ENCODE data around the gene NAGK.
"Not testable (repeated sequence)": the region's sequence is repeated elsewhere in the genome, so short reads cannot be mapped to it uniquely, and the experiment has no call there.

Gene NAGK

GRCh38 chr2:71103809-71104208 lies 35.4 kb downstream of the NAGK start:
- in situ Hi-C loops (cut with HindIII; ENCODE audit: low sequenced_read_pairs) = no loop called here

- in situ Hi-C loops (cut with HindIII; ENCODE audit: low sequenced_read_pairs) = not testable (repeated sequence)
Observed at GRCh38 chr2:71106463-71106862, 38.0 kb downstream of the NAGK start.

GRCh38 chr2:71108091-71108490 lies 39.6 kb downstream of the NAGK start:
- in situ Hi-C loops (cut with HindIII; ENCODE audit: low sequenced_read_pairs) = no loop called here

- in situ Hi-C loops (cut with HindIII; ENCODE audit: low sequenced_read_pairs) = no loop called here
Observed at GRCh38 chr2:71113843-71114242, 45.4 kb downstream of the NAGK start.

- in situ Hi-C loops (cut with HindIII; ENCODE audit: low sequenced_read_pairs) = no loop called here
Observed at GRCh38 chr2:71117063-71117462, 48.6 kb downstream of the NAGK start.

- in situ Hi-C loops (cut with HindIII; ENCODE audit: low sequenced_read_pairs) = no loop called here
Observed at GRCh38 chr2:71120195-71120594, 51.7 kb downstream of the NAGK start.

GRCh38 chr2:71121479-71121878 lies 53.0 kb downstream of the NAGK start:
- in situ Hi-C loops (cut with HindIII; ENCODE audit: low sequenced_read_pairs) = no loop called here

GRCh38 chr2:71122387-71123298 lies 54.2 kb downstream of the NAGK start:
- in situ Hi-C loops (cut with HindIII; ENCODE audit: low sequenced_read_pairs) = no loop called here

GRCh38 chr2:71125506-71126294 lies 57.3 kb downstream of the NAGK start:
- in situ Hi-C loops (cut with HindIII; ENCODE audit: low sequenced_read_pairs) = no loop called here

- in situ Hi-C loops (cut with HindIII; ENCODE audit: low sequenced_read_pairs) = no loop called here
Observed at GRCh38 chr2:71126957-71127356, 58.5 kb downstream of the NAGK start.

Data from DLD1 (cell line).